GM18517 (cell line): Measurements from ENCODE around the gene GCKR.
A peak's percentile ranks its signal among the peaks of the same experiment; 100 is the strongest.

Experiments used
- ATAC-seq: cut with Tn5 transposase; IDR thresholded peaks from one replicate; pipeline ENCODE4 v1.9.1; 2021; ENCODE audit warnings: mild to moderate bottlenecking, moderate library complexity; ENCODE audit not compliant: unreplicated experiment

The GCKR gene

GRCh38 chr2:27496357-27497287, at the start of gene GCKR:
TSS of gene GCKR (plus strand) at chr2:27496839. CDS start at chr2:27496905, 66 bp downstream.
- no peak for ATAC-seq

DNA sequence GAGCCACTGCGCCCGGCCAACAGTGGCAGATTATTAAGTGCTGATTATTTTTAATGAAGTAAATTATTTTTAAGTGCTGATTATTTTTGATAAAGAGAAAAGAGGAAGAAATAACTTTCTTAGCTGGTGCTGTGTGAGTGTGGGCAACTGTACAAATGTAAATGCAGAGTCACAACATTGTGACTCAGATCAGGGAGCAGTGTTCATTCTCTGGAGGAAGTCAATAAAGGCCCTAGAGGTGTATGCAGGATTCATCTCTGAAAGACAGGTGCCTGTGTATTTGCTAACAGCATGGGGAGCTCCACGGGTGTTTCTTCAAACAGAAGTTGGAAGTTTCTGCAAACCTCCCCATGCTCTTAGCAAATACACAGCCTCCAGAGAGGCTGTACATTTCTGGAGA, 48.3 kb upstream of the GCKR start:
- ATAC-seq, result no peak

DNA sequence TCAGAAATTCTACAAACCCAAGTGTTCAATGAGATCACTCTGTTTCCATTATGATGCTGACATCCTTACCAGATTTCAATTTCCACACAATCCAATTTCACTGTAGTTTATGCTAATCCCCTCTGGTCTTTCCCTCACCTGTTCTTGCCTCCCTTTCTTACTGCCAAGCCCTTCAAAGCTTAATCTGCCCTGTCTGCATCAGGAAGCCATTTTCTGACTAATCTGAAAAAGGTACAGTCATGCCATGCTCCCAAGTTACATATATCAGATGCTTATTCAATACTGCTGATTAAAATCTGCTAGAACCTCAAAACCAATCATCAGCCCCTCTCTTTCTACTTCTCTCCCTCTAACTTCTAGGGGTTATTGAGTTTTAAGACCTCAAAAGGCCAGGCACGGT, 45.5 kb upstream of the GCKR start:
- no peak for ATAC-seq

DNA sequence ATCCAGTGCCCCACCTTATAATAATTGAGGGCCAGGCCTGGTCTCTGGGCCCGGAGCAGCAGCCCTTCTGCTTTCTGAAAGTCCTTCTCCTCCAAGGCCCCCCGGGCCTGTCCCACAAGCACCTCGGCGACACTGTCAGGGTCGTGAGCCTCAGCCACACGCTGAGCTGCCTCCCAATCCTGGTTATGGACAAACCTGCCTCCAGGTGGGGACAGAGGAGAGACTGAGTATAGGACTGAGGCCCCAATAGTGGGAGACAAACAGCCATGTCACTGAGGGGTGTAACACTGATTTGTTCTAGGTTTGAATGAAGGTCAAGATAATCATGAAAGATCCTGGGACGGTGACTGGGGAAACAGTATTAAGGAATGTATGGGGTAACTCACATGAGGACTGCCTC, 42.7 kb upstream of the GCKR start:
- no peak for ATAC-seq

- ATAC-seq, result no peak
Observed at GRCh38 chr2:27461118-27461517, 35.5 kb upstream of the GCKR start.

GRCh38 chr2:27464443-27464842, 32.2 kb upstream of the GCKR start:
- no peak for ATAC-seq

DNA sequence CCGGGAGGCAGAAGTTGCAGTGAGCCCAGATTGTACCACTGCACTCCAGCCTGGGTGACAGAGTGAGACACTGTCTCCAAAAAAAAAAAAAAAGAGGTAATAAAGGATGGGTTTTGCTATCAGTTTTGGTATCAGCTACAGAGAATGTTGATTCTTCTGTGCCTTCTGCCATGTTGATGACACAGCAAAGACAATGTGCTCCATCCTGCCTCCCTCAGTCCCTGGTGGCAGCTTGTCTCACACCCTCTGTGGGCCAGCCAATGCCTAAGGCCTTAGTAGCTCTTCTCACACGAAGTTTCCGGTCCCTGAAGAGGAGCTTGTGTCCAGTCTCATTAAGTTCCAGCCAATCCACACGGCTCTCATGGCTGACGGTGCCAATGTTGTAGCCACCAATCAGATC, 24.7 kb upstream of the GCKR start:
- ATAC-seq, result no peak

GRCh38 chr2:27485496-27485895, 11.1 kb upstream of the GCKR start:
- ATAC-seq, result no peak

- ATAC-seq, result no peak
Observed at GRCh38 chr2:27489118-27489497, 7.5 kb upstream of the GCKR start.

DNA sequence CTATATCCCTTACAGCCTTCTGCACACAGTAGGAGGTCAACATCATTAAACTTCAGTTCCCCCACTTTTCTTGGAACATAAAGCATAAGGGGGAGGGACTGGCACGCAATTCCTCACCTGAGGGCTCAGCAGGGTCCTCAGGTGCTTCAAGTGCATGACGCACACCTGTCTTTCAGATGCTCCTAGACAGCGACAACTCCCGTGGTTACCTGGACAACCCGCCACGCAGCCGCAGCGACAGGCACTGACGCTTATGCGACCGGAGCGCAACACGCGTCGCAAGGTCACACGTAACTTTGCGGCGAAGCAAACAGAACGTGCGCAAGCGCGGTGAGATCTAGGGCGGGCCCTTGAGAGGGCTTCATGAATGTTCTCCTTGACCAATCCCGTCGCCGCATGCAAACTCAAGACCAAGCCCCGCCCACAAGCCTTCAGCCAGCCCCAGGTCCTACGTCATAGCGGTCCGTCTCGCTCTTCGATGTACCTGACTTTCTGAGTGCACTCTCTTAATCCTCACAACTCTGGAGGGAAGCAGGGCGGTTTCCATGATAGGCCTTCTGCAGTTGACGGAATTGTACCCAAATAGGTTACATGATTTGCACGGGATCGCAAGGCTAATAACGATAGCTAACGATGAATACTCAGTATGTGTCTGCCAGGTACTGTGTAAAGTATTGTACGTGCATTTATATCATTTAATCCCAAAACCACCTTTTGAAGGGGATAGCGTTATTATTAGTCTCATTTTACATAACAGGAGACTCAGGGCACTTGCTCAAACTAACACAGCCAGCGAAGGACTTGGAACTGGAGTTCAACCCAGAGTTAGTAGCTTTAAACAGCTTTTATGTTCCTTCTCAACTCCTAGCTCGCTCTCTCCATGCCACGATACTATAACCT, 6.9 kb upstream of the GCKR start, which contains the start of gene IFT172:
Gene IFT172 (minus strand): TSS at position 246 of the 900 bp plus-strand sequence. CDS start 90 bp downstream, at position 156.
- ATAC-seq, result peak; percentile 94

DNA sequence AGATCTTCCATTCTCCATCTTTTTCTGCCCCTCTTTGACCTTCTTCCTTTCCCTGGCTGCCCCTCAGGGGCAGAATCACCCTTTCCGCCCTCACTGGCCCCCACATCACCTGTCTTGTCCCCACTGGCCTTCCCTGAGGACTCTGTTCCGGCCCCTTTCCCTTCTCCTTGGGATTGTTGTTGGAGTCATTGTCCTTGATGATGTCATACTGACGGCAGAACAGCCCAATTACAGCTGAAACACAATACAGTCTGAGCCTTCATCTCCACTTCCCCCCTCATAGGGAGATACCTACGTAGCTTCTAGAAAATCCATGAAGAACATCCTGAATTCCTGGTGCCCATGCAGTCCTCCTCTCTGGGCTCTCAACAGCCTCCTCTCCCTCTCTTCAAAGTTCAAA, 4.1 kb upstream of the GCKR start:
- no peak for ATAC-seq

- ATAC-seq, result no peak
Observed at GRCh38 chr2:27493948-27494283, 2.7 kb upstream of the GCKR start.

GRCh38 chr2:27494284-27494943, 2.2 kb upstream of the GCKR start:
- no peak for ATAC-seq

DNA sequence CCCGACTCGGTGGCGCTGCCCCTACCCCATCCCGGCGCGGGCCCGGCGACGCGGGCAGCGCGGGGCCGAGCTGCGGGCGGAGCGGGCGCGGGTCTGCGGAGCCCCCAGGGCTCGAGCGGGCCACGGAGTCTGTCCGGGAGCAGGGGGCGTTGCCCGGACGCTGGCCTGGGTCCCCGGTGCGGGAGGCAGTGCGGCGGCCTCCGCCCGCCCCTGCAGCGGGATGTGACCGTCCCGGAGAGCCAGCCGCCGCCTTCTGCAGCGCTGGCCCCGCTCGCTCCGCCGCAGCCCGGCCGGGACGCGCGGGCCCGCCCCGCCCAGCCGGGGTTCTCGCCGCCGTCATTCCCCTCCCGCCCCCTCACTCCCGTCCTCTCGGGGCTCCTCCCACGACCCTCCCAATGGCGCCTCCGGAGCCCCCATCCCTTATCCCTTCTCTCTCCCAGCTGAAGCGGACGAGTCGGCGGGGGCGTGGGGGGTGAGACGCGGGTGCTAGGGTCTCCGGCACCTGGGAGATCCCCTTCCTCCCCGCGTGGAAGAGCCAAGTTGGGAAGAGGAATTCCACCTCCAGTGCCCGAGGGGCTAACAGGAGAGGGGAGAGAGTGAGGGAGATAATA, 1.6 kb upstream of the GCKR start, which contains the start of gene FNDC4:
Gene FNDC4 (minus strand): TSS at position 257 of the 611 bp plus-strand sequence. CDS start 521 bp downstream, outside the sequence.
- ATAC-seq, result no peak

GRCh38 chr2:27495840-27496356, 741 bp upstream of the GCKR start:
- no peak for ATAC-seq

DNA sequence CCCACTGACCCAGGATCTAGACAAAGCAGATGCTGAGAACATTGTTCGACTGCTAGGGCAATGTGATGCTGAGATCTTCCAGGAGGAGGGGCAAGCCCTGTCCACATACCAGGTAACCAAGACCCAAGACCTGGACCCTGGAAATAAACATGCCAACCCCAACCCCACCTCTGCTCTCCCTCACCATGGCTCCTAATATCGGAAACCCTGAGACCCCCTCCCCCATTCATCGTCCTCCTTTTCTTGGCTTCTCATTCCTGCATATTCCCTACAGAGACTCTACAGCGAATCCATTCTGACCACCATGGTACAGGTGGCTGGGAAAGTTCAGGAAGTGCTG, 619 bp downstream of the GCKR start:
- no peak for ATAC-seq

DNA sequence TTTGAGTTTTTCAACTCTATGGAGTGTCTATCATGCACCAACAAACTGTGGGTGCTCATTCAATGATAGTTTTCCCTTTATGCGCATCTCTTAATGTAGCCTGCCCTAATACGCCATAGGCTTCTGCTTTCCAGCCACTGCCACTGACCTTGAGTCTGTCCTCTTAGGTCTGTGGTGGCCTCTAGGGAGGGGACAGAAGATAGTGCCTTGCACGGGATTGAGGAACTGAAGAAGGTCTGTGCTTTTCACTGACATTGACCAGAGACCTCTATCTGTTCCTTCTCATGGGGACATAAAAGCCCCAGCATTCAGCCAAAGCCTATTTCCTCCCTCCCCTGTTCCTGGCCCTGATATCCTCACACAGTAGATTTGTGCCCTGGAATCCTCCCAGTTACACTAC, 2.3 kb downstream of the GCKR start:
- ATAC-seq, result no peak

GRCh38 chr2:27501042-27501441, 4.4 kb downstream of the GCKR start:
- ATAC-seq, result no peak

GRCh38 chr2:27502142-27502541, 5.5 kb downstream of the GCKR start:
- no peak for ATAC-seq

- no peak for ATAC-seq
Observed at GRCh38 chr2:27506587-27506986, 9.9 kb downstream of the GCKR start.

- no peak for ATAC-seq
Observed at GRCh38 chr2:27507293-27507692, 10.7 kb downstream of the GCKR start.
